Vagina (tissue), 2 donors: Measurements from ENCODE around the gene NPR2. TPM values are rescaled to one million over a fixed set of nuclear protein-coding genes. Genes with fewer than 3 reads are reported as not detected.

Experiments
- DNase-seq, 2 donors: peaks; one replicate each; pipeline ENCODE4 v3.0.0-alpha.2; 2017; ENCODE audit errors: extremely low spot score in 2 of 2
- H3K27ac ChIP-seq: fragments of 200-600 bp; sonication (generic); one replicate; pipeline ENCODE4 v1.5.1; 2019
- H3K27me3 ChIP-seq: fragments of 200-600 bp; sonication (generic); one replicate; pipeline ENCODE4 v1.5.1; 2019
- H3K36me3 ChIP-seq, 2 donors: fragments of 200-600 bp; sonication (generic); one replicate each; pipeline ENCODE4 v1.5.1; 2017 to 2019
- H3K4me1 ChIP-seq: fragments of 200-600 bp; sonication (generic); one replicate; pipeline ENCODE4 v1.5.1; 2019
- H3K4me3 ChIP-seq, 2 donors: fragments of 200-600 bp; sonication (generic); 1 replicate in 1 of 2; 2 replicates in 1 of 2; pipeline ENCODE4 v1.5.1; 2016 to 2019
- H3K9me3 ChIP-seq: fragments of 200-600 bp; sonication (generic); one replicate; pipeline ENCODE4 v1.5.1; 2019
- CTCF ChIP-seq, 3 experiments: fragments of 450-650 bp in 2 of 3; fragments of 200-600 bp in 1 of 3; sonication (generic) in 1 of 3; IDR thresholded peaks; one replicate each; pipeline ENCODE4 v1.5.1; 2017 to 2019; ENCODE audit warnings: antibody characterized with exemption in 3 of 3, mild to moderate bottlenecking in 2 of 3, moderate library complexity in 2 of 3
- POLR2A ChIP-seq, 2 donors: fragments of 450-650 bp; IDR thresholded peaks; one replicate each; pipeline ENCODE4 v1.6.1; 2017; ENCODE audit warnings: antibody characterized with exemption in 2 of 2, mild to moderate bottlenecking in 2 of 2, moderate library complexity in 2 of 2
- POLR2AphosphoS5 ChIP-seq, 2 donors: sonication (generic); formaldehyde crosslinking; IDR thresholded peaks; one replicate each; pipeline ENCODE4 v1.9.0; 2017; ENCODE audit warnings: antibody characterized with exemption in 2 of 2, mild to moderate bottlenecking in 2 of 2, low read depth in 1 of 2; ENCODE audit not compliant: insufficient read depth in 1 of 2
- intact Hi-C: fragments of 100-400 bp; cut with DNase I; formaldehyde crosslinking; loops from one replicate; pipeline ENCODE4 v1.15.1; 2023
- total RNA-seq: library from RNA; depleted of rRNA; stranded (reverse); fragments of >200 nt; gene quantifications from one replicate; pipeline ENCODE4 v1.2.3, GENCODE V29; 2016

NPR2 gene
- total RNA-seq, 1 donor from 2014 or later, result 17.2 TPM

GRCh38 chr9:35829764-35830096, 38.3 kb downstream of the NPR2 start:
- Histone ChIP-seq H3K27ac (peak overlapping the region; percentile 95), H3K4me1 (peaks cover 69% of the 10 kb centered on the region), H3K4me3 (peak overlapping the region; percentile 49 to 66), H3K9me3 (no peaks in the 10 kb centered on the region), H3K36me3 (no peaks in the 10 kb centered on the region), H3K27me3 (no peaks in the 10 kb centered on the region)
- intact Hi-C loops, result no loop called here
- no peak for DNase-seq
- TF ChIP-seq CTCF (IDR thresholded peaks at IDR 0.05) (no peak), POLR2AphosphoS5 (IDR thresholded peaks at IDR 0.05; ENCODE audit: insufficient read depth in 1 of 2, low read depth in 1 of 2) (no peak), POLR2A (IDR thresholded peaks at IDR 0.05) (no peak)

GRCh38 chr9:35831040-35831439, 39.6 kb downstream of the NPR2 start:
- no peak for DNase-seq
- no peak for TF ChIP-seq POLR2AphosphoS5 (IDR thresholded peaks at IDR 0.05; ENCODE audit: insufficient read depth in 1 of 2, low read depth in 1 of 2)
- TF ChIP-seq CTCF (IDR thresholded peaks at IDR 0.05), result no peak
- no peak for TF ChIP-seq POLR2A (IDR thresholded peaks at IDR 0.05)
- Histone ChIP-seq H3K27ac (no peak overlapping the region), H3K27me3 (no peaks in the 10 kb centered on the region), H3K36me3 (no peaks in the 10 kb centered on the region), H3K4me3 (no peak overlapping the region), H3K9me3 (no peaks in the 10 kb centered on the region), H3K4me1 (peaks cover 73% of the 10 kb centered on the region)
- intact Hi-C loops, result no loop called here

GRCh38 chr9:35832814-35833213, 41.4 kb downstream of the NPR2 start:
- TF ChIP-seq CTCF (IDR thresholded peaks at IDR 0.05) (no peak), POLR2AphosphoS5 (IDR thresholded peaks at IDR 0.05; ENCODE audit: insufficient read depth in 1 of 2, low read depth in 1 of 2) (no peak), POLR2A (IDR thresholded peaks at IDR 0.05) (no peak)
- no peaks in the 10 kb centered on the region for H3K27me3 ChIP-seq
- no peaks in the 10 kb centered on the region for H3K9me3 ChIP-seq
- H3K4me1 ChIP-seq, result peaks cover 60% of the 10 kb centered on the region
- intact Hi-C loops, result no loop called here
- no peak for DNase-seq
- no peak overlapping the region for H3K4me3 ChIP-seq
- peak overlapping the region; percentile 68 for H3K27ac ChIP-seq
- H3K36me3 ChIP-seq, result no peaks in the 10 kb centered on the region

- Histone ChIP-seq H3K4me1 (peaks cover 52% of the 10 kb centered on the region), H3K27me3 (no peaks in the 10 kb centered on the region), H3K27ac (no peak overlapping the region), H3K4me3 (no peak overlapping the region), H3K36me3 (no peaks in the 10 kb centered on the region), H3K9me3 (no peaks in the 10 kb centered on the region)
- no peak for DNase-seq
- TF ChIP-seq CTCF (IDR thresholded peaks at IDR 0.05), result no peak
- no peak for TF ChIP-seq POLR2AphosphoS5 (IDR thresholded peaks at IDR 0.05; ENCODE audit: insufficient read depth in 1 of 2, low read depth in 1 of 2)
- no peak for TF ChIP-seq POLR2A (IDR thresholded peaks at IDR 0.05)
- intact Hi-C loops, result no loop called here
Observed at GRCh38 chr9:35834260-35835215, 43.1 kb downstream of the NPR2 start.

GRCh38 chr9:35835216-35835632, 43.8 kb downstream of the NPR2 start:
- Histone ChIP-seq H3K36me3 (no peaks in the 10 kb centered on the region), H3K27me3 (no peaks in the 10 kb centered on the region), H3K27ac (no peak overlapping the region), H3K9me3 (no peaks in the 10 kb centered on the region), H3K4me1 (peaks cover 45% of the 10 kb centered on the region), H3K4me3 (no peak overlapping the region)
- TF ChIP-seq CTCF (IDR thresholded peaks at IDR 0.05) (no peak), POLR2AphosphoS5 (IDR thresholded peaks at IDR 0.05; ENCODE audit: insufficient read depth in 1 of 2, low read depth in 1 of 2) (no peak), POLR2A (IDR thresholded peaks at IDR 0.05) (no peak)
- intact Hi-C loops, result no loop called here
- DNase-seq, result no peak
